HCEC 1CT (cell line): ENCODE measurements around the gene ADCY10.
"Not testable (repeated sequence)": the region's sequence is repeated elsewhere in the genome, so short reads cannot be mapped to it uniquely, and the experiment has no call there.

ENCODE experiments used
- DNase-seq: peaks from one replicate; pipeline ENCODE4 v3.0.0-alpha.2; 2017

The ADCY10 gene

GRCh38 chr1:167924543-167925231 is 10.8 kb upstream of the ADCY10 start:
- DNase-seq = no peak

- no peak for DNase-seq
Observed at GRCh38 chr1:167924102-167924501, 10.2 kb upstream of the ADCY10 start.

- no peak for DNase-seq
Observed at GRCh38 chr1:167923324-167924056, 9.6 kb upstream of the ADCY10 start.

- no peak for DNase-seq
Observed at GRCh38 chr1:167922611-167923074, 8.7 kb upstream of the ADCY10 start.

GRCh38 chr1:167922023-167922422 is 8.1 kb upstream of the ADCY10 start:
- DNase-seq = peak; percentile 41

- DNase-seq = no peak
Observed at GRCh38 chr1:167916766-167917511, 3.0 kb upstream of the ADCY10 start.

- no peak for DNase-seq
Observed at GRCh38 chr1:167915569-167915968, 1.6 kb upstream of the ADCY10 start.

- no peak for DNase-seq
Observed at GRCh38 chr1:167912294-167912693, 1.6 kb downstream of the ADCY10 start.

- DNase-seq = no peak
Observed at GRCh38 chr1:167911413-167911812, 2.5 kb downstream of the ADCY10 start.

GRCh38 chr1:167910530-167910929 is 3.4 kb downstream of the ADCY10 start:
- DNase-seq = no peak

GRCh38 chr1:167909691-167910180 is 4.2 kb downstream of the ADCY10 start:
- DNase-seq = no peak

- no peak for DNase-seq
Observed at GRCh38 chr1:167905671-167906070, 8.3 kb downstream of the ADCY10 start.

- DNase-seq = peak; percentile 15
Observed at GRCh38 chr1:167905182-167905581, 8.8 kb downstream of the ADCY10 start.

- peak; percentile 85 for DNase-seq
Observed at GRCh38 chr1:167904652-167905130, 9.2 kb downstream of the ADCY10 start.

- DNase-seq = no peak
Observed at GRCh38 chr1:167900907-167901306, 13.0 kb downstream of the ADCY10 start.

GRCh38 chr1:167899253-167899681 is 14.7 kb downstream of the ADCY10 start:
- DNase-seq = no peak

GRCh38 chr1:167898578-167899222 is 15.2 kb downstream of the ADCY10 start:
- DNase-seq = no peak

GRCh38 chr1:167893798-167894197 is 20.1 kb downstream of the ADCY10 start:
- DNase-seq = no peak

GRCh38 chr1:167890400-167890799 is 23.5 kb downstream of the ADCY10 start:
- DNase-seq = no peak

- not testable (repeated sequence) for DNase-seq
Observed at GRCh38 chr1:167887187-167887586, 26.7 kb downstream of the ADCY10 start.

- DNase-seq = no peak
Observed at GRCh38 chr1:167882376-167882775, 31.6 kb downstream of the ADCY10 start.

- peak; percentile 34 for DNase-seq
Observed at GRCh38 chr1:167881786-167882185, 32.1 kb downstream of the ADCY10 start.

GRCh38 chr1:167881069-167881468 is 32.9 kb downstream of the ADCY10 start:
- peak; percentile 22 for DNase-seq
